AG09309 (cell line): ENCODE data around the gene SLC5A10.

Experiments
- DNase-seq: peaks from one replicate; pipeline ENCODE4 v3.0.0-alpha.2; 2010; ENCODE audit warnings: low read depth
- H3K4me3 ChIP-seq: 2 replicates; pipeline ENCODE4 v1.5.1; 2011; ENCODE audit warnings: mild to moderate bottlenecking, low read depth, low read length, moderate library complexity; ENCODE audit not compliant: control insufficient read depth
- CTCF ChIP-seq: IDR thresholded peaks from 2 replicates; pipeline ENCODE4 v1.5.1; 2011; ENCODE audit warnings: mild to moderate bottlenecking, low read depth, low read length, inconsistent platforms; ENCODE audit not compliant: insufficient read depth, control insufficient read depth; ENCODE audit errors: missing control alignments

SLC5A10 gene

GRCh38 chr17:18928628-18929125 lies 23.3 kb upstream of the SLC5A10 start:
- H3K4me3 ChIP-seq: no peak overlapping the region

GRCh38 chr17:18932360-18933055 lies 19.5 kb upstream of the SLC5A10 start:
- no peak overlapping the region for H3K4me3 ChIP-seq
- TF ChIP-seq CTCF: no peak
- no peak for DNase-seq

More at GRCh38 chr17:18928628-18929125, 23.3 kb upstream of the SLC5A10 start:
- no peak for TF ChIP-seq CTCF
- no peak for DNase-seq

- no peak overlapping the region for H3K4me3 ChIP-seq
- DNase-seq: no peak
- no peak for TF ChIP-seq CTCF
Measured at GRCh38 chr17:18933102-18934058, 18.6 kb upstream of the SLC5A10 start.

- no peak overlapping the region for H3K4me3 ChIP-seq
- no peak for TF ChIP-seq CTCF
- no peak for DNase-seq
Measured at GRCh38 chr17:18937981-18938691, 13.8 kb upstream of the SLC5A10 start.

GRCh38 chr17:18938692-18939023 lies 13.3 kb upstream of the SLC5A10 start:
- no peak overlapping the region for H3K4me3 ChIP-seq
- no peak for TF ChIP-seq CTCF
- no peak for DNase-seq

GRCh38 chr17:18944646-18945045 lies 7.3 kb upstream of the SLC5A10 start:
- no peak overlapping the region for H3K4me3 ChIP-seq
- TF ChIP-seq CTCF: no peak

More at GRCh38 chr17:18944646-18945045, 7.3 kb upstream of the SLC5A10 start:
- no peak for DNase-seq
